Measurements from ENCODE around the gene SMIM1. TPM values are rescaled to one million over a fixed set of nuclear protein-coding genes. Genes with fewer than 3 reads are reported as not detected.

Gene SMIM1
- total RNA-seq, 1 experiment from 2014 or later, result 7.1 TPM

DNA sequence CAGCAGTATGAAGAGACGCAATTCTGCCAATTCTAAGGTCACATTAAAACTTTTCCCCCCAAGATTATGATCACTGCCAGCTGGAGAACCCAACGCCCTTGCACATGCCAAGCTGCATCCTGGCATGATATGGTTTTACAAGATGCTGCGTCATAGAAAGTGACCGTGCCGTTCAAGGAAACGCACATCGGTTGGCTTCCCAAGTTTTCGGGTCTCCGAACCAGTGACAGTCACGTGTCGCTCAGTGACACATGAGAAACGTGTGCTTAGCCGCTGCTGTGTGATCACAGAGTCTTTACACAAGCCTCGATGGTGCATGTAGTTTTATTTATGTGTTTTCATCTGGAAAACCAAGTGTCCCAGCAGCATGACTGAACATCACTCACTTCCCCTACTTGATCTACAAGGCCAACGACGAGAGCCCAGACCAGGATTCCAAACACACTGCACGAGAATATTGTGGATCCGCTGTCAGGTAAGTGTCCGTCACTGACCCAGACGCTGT, 7.4 kb downstream of the SMIM1 start:
- H3K9me3 ChIP-seq, result no peaks in the 10 kb centered on the region
- H3K27me3 ChIP-seq (replicated peaks; ENCODE audit: control insufficient read depth, insufficient read depth, low read length), result no peaks in the 10 kb centered on the region
- no peak overlapping the region for H3K4me3 ChIP-seq (ENCODE audit: low read depth, low read length)
- no peaks in the 10 kb centered on the region for H3K36me3 ChIP-seq (ENCODE audit: control insufficient read depth, insufficient read depth, low read length)
- H3K36me3 Mint-ChIP-seq (ENCODE audit: insufficient read depth, unreplicated experiment), result peaks cover 47% of the 10 kb centered on the region
- H3K27me3 Mint-ChIP-seq (ENCODE audit: insufficient read depth, unreplicated experiment), result no peaks in the 10 kb centered on the region
- intact Hi-C loops (cut with micrococcal nuclease; ENCODE audit: unreplicated experiment), result no loop called here
- ChIA-PET POLR2A (no interaction called here), CTCF (no interaction called here)
- no peaks in the 10 kb centered on the region for H3K9me3 Mint-ChIP-seq (ENCODE audit: unreplicated experiment)
- no peak overlapping the region for H3K27ac Mint-ChIP-seq (ENCODE audit: unreplicated experiment)
- TF ChIP-seq, protein P1, sequence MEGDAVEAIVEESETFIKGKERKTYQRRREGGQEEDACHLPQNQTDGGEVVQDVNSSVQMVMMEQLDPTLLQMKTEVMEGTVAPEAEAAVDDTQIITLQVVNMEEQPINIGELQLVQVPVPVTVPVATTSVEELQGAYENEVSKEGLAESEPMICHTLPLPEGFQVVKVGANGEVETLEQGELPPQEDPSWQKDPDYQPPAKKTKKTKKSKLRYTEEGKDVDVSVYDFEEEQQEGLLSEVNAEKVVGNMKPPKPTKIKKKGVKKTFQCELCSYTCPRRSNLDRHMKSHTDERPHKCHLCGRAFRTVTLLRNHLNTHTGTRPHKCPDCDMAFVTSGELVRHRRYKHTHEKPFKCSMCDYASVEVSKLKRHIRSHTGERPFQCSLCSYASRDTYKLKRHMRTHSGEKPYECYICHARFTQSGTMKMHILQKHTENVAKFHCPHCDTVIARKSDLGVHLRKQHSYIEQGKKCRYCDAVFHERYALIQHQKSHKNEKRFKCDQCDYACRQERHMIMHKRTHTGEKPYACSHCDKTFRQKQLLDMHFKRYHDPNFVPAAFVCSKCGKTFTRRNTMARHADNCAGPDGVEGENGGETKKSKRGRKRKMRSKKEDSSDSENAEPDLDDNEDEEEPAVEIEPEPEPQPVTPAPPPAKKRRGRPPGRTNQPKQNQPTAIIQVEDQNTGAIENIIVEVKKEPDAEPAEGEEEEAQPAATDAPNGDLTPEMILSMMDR (IDR thresholded peaks at IDR 0.05; ENCODE audit: insufficient read depth in 1 of 2, low read depth in 1 of 2, low read length in 1 of 2, severe bottlenecking in 1 of 2, unreplicated experiment in 1 of 2), result no peak
- H3K4me3 Mint-ChIP-seq (ENCODE audit: unreplicated experiment), result no peak overlapping the region
- BruUV-seq (replicated peaks), result no TSS peak
- peaks cover 11% of the 10 kb centered on the region; the same call in 1 of the 2 replicates for H3K4me1 ChIP-seq
- no peaks in the 10 kb centered on the region for H3K4me1 Mint-ChIP-seq (ENCODE audit: low read depth, unreplicated experiment)
- no peak for DNase-seq

DNA sequence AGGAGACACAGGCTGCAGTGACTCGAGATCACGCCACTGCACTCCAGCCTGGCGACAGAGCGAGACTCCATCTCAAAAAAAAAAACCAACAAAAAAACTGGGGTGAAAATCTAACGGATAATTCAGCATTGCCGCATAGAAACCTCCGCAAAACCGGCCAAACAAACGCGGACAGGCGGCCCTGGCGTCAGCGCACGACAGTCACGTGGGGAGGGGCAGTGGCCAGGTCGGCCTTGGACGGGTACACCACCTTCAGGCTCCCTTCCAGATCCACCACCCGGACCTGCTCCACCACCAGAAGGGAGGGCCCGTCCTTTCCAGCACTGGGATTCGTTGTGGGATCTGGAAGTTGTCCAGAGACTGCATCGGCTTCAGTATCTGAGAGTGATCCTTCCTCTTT, 8.4 kb downstream of the SMIM1 start:
- H3K36me3 ChIP-seq (ENCODE audit: control insufficient read depth, insufficient read depth, low read length), result no peaks in the 10 kb centered on the region

GRCh38 chr1:3783651-3784474, 11.3 kb downstream of the SMIM1 start:
- Mint-ChIP-seq H3K36me3 (ENCODE audit: insufficient read depth, unreplicated experiment) (peaks cover 73% of the 10 kb centered on the region), H3K4me1 (ENCODE audit: low read depth, unreplicated experiment) (no peaks in the 10 kb centered on the region), H3K27me3 (ENCODE audit: insufficient read depth, unreplicated experiment) (no peaks in the 10 kb centered on the region), H3K4me3 (ENCODE audit: unreplicated experiment) (no peak overlapping the region), H3K9me3 (ENCODE audit: unreplicated experiment) (no peaks in the 10 kb centered on the region), H3K27ac (ENCODE audit: unreplicated experiment) (no peak overlapping the region)
- ChIA-PET CTCF (no interaction called here), POLR2A (no interaction called here)
- H3K36me3 ChIP-seq (ENCODE audit: control insufficient read depth, insufficient read depth, low read length), result no peaks in the 10 kb centered on the region
- TF ChIP-seq, protein P1 (IDR thresholded peaks at IDR 0.05; ENCODE audit: insufficient read depth in 1 of 2, low read depth in 1 of 2, low read length in 1 of 2, severe bottlenecking in 1 of 2, unreplicated experiment in 1 of 2), result no peak
- BruUV-seq (replicated peaks), result no TSS peak
- H3K4me3 ChIP-seq (ENCODE audit: low read depth, low read length), result no peak overlapping the region
- H3K4me1 ChIP-seq, result no peaks in the 10 kb centered on the region
- intact Hi-C loops (cut with micrococcal nuclease; ENCODE audit: unreplicated experiment), result no loop called here
- H3K9me3 ChIP-seq, result no peaks in the 10 kb centered on the region
- DNase-seq, result no peak
- no peaks in the 10 kb centered on the region for H3K27me3 ChIP-seq (replicated peaks; ENCODE audit: control insufficient read depth, insufficient read depth, low read length)

More for the DNA sequence above, 8.4 kb downstream of the SMIM1 start:
- BruUV-seq (replicated peaks), result no TSS peak
- intact Hi-C loops (cut with micrococcal nuclease; ENCODE audit: unreplicated experiment), result no loop called here
- H3K4me1 ChIP-seq, result peaks cover 1% of the 10 kb centered on the region; the same call in 1 of the 2 replicates
- H3K9me3 Mint-ChIP-seq (ENCODE audit: unreplicated experiment), result no peaks in the 10 kb centered on the region
- ChIA-PET CTCF (no interaction called here), POLR2A (no interaction called here)
- no peak overlapping the region for H3K27ac Mint-ChIP-seq (ENCODE audit: unreplicated experiment)
- peaks cover 56% of the 10 kb centered on the region for H3K36me3 Mint-ChIP-seq (ENCODE audit: insufficient read depth, unreplicated experiment)
- H3K27me3 Mint-ChIP-seq (ENCODE audit: insufficient read depth, unreplicated experiment), result no peaks in the 10 kb centered on the region
- H3K27me3 ChIP-seq (replicated peaks; ENCODE audit: control insufficient read depth, insufficient read depth, low read length), result no peaks in the 10 kb centered on the region
- H3K4me3 ChIP-seq (ENCODE audit: low read depth, low read length), result no peak overlapping the region
- no peak for DNase-seq
- TF ChIP-seq, protein P1 (IDR thresholded peaks at IDR 0.05; ENCODE audit: insufficient read depth in 1 of 2, low read depth in 1 of 2, low read length in 1 of 2, severe bottlenecking in 1 of 2, unreplicated experiment in 1 of 2), result no peak
- H3K4me1 Mint-ChIP-seq (ENCODE audit: low read depth, unreplicated experiment), result no peaks in the 10 kb centered on the region
- no peak overlapping the region for H3K4me3 Mint-ChIP-seq (ENCODE audit: unreplicated experiment)
- no peaks in the 10 kb centered on the region for H3K9me3 ChIP-seq
